ENCODE results near the gene GLIS1.

- TF ChIP-seq CTCF (IDR thresholded peaks at IDR 0.05; ENCODE audit: borderline replicate concordance, extremely low read depth, low read length, poor library complexity, severe bottlenecking) = no peak
- TF ChIP-seq EZH2 (IDR thresholded peaks at IDR 0.05; ENCODE audit: borderline replicate concordance, low read depth, low read length, severe bottlenecking) = no peak
Measured at GRCh38 chr1:53659436-53659835, 79.5 kb downstream of the GLIS1 start.

Measured in DND-41 (cell line).